Sigmoid colon (tissue), 7 donors: ENCODE data around the gene KIF23. TPM values are rescaled to one million over a fixed set of nuclear protein-coding genes. Genes with fewer than 3 reads are reported as not detected.
A peak's percentile ranks its signal among the peaks of the same experiment; 100 is the strongest.
"Not testable (repeated sequence)": the region's sequence is repeated elsewhere in the genome, so short reads cannot be mapped to it uniquely, and the experiment has no call there.

ENCODE experiments used
- DNase-seq: peaks from one replicate; pipeline ENCODE4 v3.0.0-alpha.2; 2019
- H3K27ac ChIP-seq, 4 donors: fragments of 200-600 bp; sonication (generic); one replicate each; pipeline ENCODE4 v1.5.1; 2016 to 2019; ENCODE audit warnings: mild to moderate bottlenecking in 1 of 4
- H3K27me3 ChIP-seq, 3 donors: fragments of 200-600 bp; sonication (generic); one replicate each; pipeline ENCODE4 v1.5.1; 2019; ENCODE audit warnings: mild to moderate bottlenecking in 1 of 3
- H3K36me3 ChIP-seq, 4 donors: fragments of 200-600 bp; sonication (generic); one replicate each; pipeline ENCODE4 v1.5.1; 2016 to 2019
- H3K4me1 ChIP-seq, 4 donors: fragments of 200-600 bp; sonication (generic); one replicate each; pipeline ENCODE4 v1.5.1; 2017 to 2019
- H3K4me3 ChIP-seq, 4 donors: fragments of 200-600 bp; sonication (generic); one replicate each; pipeline ENCODE4 v1.5.1; 2017 to 2019; ENCODE audit warnings: mild to moderate bottlenecking in 2 of 4, moderate library complexity in 1 of 4
- H3K9me3 ChIP-seq, 4 donors: fragments of 200-600 bp in 3 of 4; sonication (generic) in 3 of 4; one replicate each; pipeline versions ENCODE4 v1.5.1 to v1.6.1; 2013 to 2019
- EP300 ChIP-seq, 4 donors: sonication (generic); formaldehyde crosslinking; IDR thresholded peaks; one replicate each; pipeline ENCODE4 v1.6.1; 2017; ENCODE audit warnings: antibody characterized with exemption in 4 of 4
- POLR2A ChIP-seq, 2 donors: fragments of 450-650 bp; IDR thresholded peaks; one replicate each; pipeline ENCODE4 v1.6.1; 2016; ENCODE audit warnings: antibody characterized with exemption in 2 of 2, mild to moderate bottlenecking in 2 of 2, moderate library complexity in 2 of 2
- POLR2AphosphoS5 ChIP-seq, 4 donors: sonication (generic); formaldehyde crosslinking; IDR thresholded peaks; one replicate each; pipeline ENCODE4 v1.6.1; 2017; ENCODE audit warnings: antibody characterized with exemption in 4 of 4
- WGBS, 2 donors: extraction: QIAGEN DNeasy Blood & Tissue Kit; methylation state at CpG; one replicate each; pipeline ENCODE4 v1.1.7; 2013; 5-methylcytosine and 5-hydroxymethylcytosine counted together
- intact Hi-C: fragments of 100-400 bp; cut with DNase I; formaldehyde crosslinking; loops from one replicate; pipeline ENCODE4 v1.15.1; 2023
- polyA plus RNA-seq, 3 donors: library from polyadenylated mRNA; stranded (reverse); fragments of 200-250 nt; gene quantifications; one replicate each; pipeline ENCODE4 v1.2.3, GENCODE V29; 2013
- total RNA-seq, 4 donors: library from RNA; depleted of rRNA; stranded (reverse); fragments of >200 nt; gene quantifications; one replicate each; pipeline ENCODE4 v1.1.0, GENCODE V29; 2016
- TF ChIP-seq, protein P1 (sequence below), 4 experiments: fragments of 450-650 bp in 3 of 4; fragments of 200-600 bp in 1 of 4; IDR thresholded peaks; one replicate each; pipeline ENCODE4 v1.5.1; 2016 to 2019; ENCODE audit warnings: antibody characterized with exemption in 4 of 4, mild to moderate bottlenecking in 3 of 4, moderate library complexity in 2 of 4
- donor health status: healthy with polysubstance abuse.
- donor health status: Bipolar disorder and iron deficiency.
- donor health status: healthy.

KIF23 gene
- total and polyA plus RNA-seq, 7 donors = 0.16 to 10.8 (median 2.1) TPM

DNA sequence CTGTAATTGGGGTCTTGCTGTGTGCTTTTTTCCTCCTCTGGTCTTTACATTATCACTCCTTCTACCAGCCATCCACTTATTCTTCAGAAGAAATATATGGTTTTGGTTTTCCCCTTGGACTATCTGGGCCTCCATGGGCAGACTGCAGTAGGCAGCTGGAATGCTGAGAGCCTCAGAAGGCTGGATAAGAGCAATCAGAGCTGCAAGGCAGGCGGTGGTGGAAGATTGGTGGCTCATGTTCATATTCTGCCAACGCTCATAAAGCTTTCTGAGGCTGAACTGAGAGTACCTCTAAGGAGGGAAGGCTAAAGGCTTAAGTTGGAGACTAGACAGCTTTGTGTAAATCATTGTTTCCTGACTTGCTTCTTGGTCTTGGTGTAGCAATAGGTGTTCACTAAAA lies 32.8 kb downstream of the KIF23 start:
- 55 to 79% methylated on average over 2 of the region's 2 CpGs for WGBS, 2 donors
- no peak overlapping the region for H3K4me3 ChIP-seq
- TF ChIP-seq EP300 (IDR thresholded peaks at IDR 0.05) = no peak
- no peak for TF ChIP-seq POLR2A (IDR thresholded peaks at IDR 0.05)
- no peak for TF ChIP-seq POLR2AphosphoS5 (IDR thresholded peaks at IDR 0.05)
- TF ChIP-seq, protein P1, sequence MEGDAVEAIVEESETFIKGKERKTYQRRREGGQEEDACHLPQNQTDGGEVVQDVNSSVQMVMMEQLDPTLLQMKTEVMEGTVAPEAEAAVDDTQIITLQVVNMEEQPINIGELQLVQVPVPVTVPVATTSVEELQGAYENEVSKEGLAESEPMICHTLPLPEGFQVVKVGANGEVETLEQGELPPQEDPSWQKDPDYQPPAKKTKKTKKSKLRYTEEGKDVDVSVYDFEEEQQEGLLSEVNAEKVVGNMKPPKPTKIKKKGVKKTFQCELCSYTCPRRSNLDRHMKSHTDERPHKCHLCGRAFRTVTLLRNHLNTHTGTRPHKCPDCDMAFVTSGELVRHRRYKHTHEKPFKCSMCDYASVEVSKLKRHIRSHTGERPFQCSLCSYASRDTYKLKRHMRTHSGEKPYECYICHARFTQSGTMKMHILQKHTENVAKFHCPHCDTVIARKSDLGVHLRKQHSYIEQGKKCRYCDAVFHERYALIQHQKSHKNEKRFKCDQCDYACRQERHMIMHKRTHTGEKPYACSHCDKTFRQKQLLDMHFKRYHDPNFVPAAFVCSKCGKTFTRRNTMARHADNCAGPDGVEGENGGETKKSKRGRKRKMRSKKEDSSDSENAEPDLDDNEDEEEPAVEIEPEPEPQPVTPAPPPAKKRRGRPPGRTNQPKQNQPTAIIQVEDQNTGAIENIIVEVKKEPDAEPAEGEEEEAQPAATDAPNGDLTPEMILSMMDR (IDR thresholded peaks at IDR 0.05) = no peak
- peaks cover 0 to 9% (median 2%) of the 10 kb centered on the region in 4 donors for H3K4me1 ChIP-seq
- no peak overlapping the region for H3K27ac ChIP-seq
- no peaks in the 10 kb centered on the region for H3K27me3 ChIP-seq
- intact Hi-C loops = no loop called here
- H3K36me3 ChIP-seq = no peaks in the 10 kb centered on the region
- no peak for DNase-seq
- no peaks in the 10 kb centered on the region for H3K9me3 ChIP-seq

DNA sequence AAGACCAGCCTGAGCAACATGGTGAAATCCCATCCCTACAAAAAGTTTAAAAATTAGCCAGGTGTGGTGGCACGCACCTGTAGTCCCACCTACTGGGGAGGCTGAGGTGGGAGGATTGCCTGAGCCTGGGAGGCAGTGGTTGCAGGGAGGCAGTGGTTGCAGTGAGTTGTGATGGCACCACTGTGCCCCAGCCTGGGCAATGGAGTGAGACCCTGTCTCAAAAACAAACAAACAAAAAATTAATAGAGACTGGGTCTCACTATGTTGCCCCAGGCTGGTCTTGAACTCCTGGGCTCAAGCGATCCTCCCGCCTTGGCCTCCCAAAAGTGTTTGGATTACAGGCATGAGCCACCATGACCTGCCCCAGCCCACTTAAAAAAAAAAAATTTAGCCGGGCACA lies 36.1 kb downstream of the KIF23 start:
- Histone ChIP-seq H3K36me3 (peaks cover 0 to 10% (median 3%) of the 10 kb centered on the region in 4 donors), H3K4me1 (peaks cover 0 to 30% (median 21%) of the 10 kb centered on the region in 4 donors)
- not testable (repeated sequence) for H3K27ac ChIP-seq, H3K9me3 ChIP-seq, DNase-seq, H3K27me3 ChIP-seq, H3K4me3 ChIP-seq
- intact Hi-C loops = loop anchor here (5.0 kb wide), 1 partner anchor 38 kb away; the partner anchor contains the start of gene KIF23
- 98% methylated on average over 4 of the region's 4 CpGs for WGBS, 2 donors

DNA sequence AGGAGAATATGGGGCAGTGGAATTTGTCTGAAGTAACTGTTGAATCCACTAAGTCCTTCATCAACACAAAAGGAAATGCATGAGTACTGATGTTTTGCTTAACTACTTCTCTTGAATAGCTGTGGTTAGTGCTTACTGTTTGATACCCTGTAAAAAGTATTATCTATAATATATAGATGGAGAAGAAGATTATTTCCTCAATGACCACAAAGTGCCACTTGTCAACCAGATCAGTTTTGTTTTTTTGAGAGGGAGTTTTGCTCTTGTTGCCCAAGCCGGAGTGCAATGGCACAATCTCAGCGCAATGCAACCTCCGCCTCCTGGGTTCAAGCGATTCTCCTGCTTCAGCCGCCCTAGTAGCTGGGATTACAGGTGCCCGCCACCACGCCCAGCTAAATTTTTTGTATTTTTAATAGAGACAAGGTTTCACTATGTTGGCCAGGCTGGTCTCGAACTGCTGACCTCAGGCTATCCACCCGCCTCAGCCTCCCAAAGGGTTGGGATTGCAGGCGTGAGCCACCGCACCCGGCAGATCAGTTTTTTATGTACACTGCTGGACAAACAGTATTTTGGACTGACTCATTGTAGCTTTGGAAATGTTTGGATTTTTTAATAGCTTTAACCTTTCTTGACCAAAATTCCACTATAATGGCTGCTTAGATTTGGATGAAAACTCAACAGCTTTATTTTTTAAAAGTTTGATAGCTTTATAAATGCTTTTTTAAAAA lies 37.0 kb downstream of the KIF23 start:
- no peaks in the 10 kb centered on the region for H3K27me3 ChIP-seq
- H3K36me3 ChIP-seq = peaks cover under 1 to 19% (median 9%) of the 10 kb centered on the region in 4 donors
- no peaks in the 10 kb centered on the region for H3K9me3 ChIP-seq
- TF ChIP-seq, protein P1 (IDR thresholded peaks at IDR 0.05) = no peak
- TF ChIP-seq POLR2AphosphoS5 (IDR thresholded peaks at IDR 0.05) (no peak), EP300 (IDR thresholded peaks at IDR 0.05) (no peak), POLR2A (IDR thresholded peaks at IDR 0.05) (no peak)
- peak overlapping the region in 3 of 4 donors; percentile 96 to 97 (median 97) for H3K27ac ChIP-seq
- H3K4me3 ChIP-seq = peak overlapping the region in 1 of 4 donors; percentile 79
- H3K4me1 ChIP-seq = peaks cover 0 to 37% (median 28%) of the 10 kb centered on the region in 4 donors
- whole genome bisulfite sequencing, 2 donors = 85 to 89% methylated on average over 12 of the region's 12 CpGs
- DNase-seq = no peak
- intact Hi-C loops = loop anchor here (5.0 kb wide), 1 partner anchor 39 kb away; the partner anchor contains the start of gene KIF23

DNA sequence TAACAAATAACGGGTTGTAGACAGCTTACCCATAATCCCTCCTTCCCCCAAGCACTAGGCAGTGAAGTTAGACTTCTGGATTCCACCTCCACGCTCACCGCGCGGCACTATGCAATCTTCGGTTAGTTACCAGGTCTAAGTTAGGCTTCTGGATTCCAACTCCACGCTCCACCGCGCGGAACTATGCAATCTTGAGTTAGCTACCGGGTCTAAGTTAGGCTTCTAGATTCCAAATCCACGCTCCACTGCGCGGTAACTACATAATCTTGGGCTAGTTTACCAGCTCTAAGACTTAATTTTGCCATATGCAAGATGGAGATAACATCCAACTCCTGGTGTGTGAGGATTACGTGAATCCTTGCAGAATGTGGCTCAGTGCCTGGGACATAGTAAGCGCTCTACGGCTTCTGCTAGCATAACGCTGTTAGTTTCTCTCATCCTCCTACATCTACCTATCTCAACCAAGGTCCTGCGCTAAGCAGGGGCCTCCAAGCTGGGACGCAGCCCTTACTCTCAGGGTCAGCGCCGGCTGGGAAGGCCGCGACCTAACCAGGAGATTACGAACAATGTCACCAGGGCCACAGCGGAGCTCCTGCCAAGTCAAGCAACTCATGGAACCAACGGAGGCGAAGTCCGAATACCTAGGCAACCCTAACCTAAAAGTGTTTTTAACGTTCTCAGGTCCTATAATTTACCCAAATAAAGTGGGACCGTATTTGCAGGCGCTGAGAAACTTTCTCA lies 38.0 kb downstream of the KIF23 start:
- H3K4me3 ChIP-seq = peak overlapping the region; percentile 79 to 92 (median 88)
- DNase-seq = peak; percentile 72
- 14 to 41% methylated on average over 32 of the region's 32 CpGs for WGBS, 2 donors
- TF ChIP-seq POLR2AphosphoS5 (IDR thresholded peaks at IDR 0.05) (no peak), EP300 (IDR thresholded peaks at IDR 0.05) (no peak), POLR2A (IDR thresholded peaks at IDR 0.05) (no peak)
- TF ChIP-seq, protein P1 (IDR thresholded peaks at IDR 0.05) = no peak
- H3K9me3 ChIP-seq = no peaks in the 10 kb centered on the region
- peak overlapping the region; percentile 94 to 97 (median 96) for H3K27ac ChIP-seq
- H3K27me3 ChIP-seq = no peaks in the 10 kb centered on the region
- intact Hi-C loops = loop anchor here (2.0 to 5.0 kb wide), 2 partner anchors 40 to 647 kb away; partner anchors contain the start of gene KIF23
- peaks cover 0 to 37% (median 28%) of the 10 kb centered on the region in 4 donors for H3K4me1 ChIP-seq
- peaks cover 10 to 29% (median 11%) of the 10 kb centered on the region in 4 donors for H3K36me3 ChIP-seq
